ENCODE results near the gene GPD1. TPM values are rescaled to one million over a fixed set of nuclear protein-coding genes. Genes with fewer than 3 reads are reported as not detected.
"Not testable (repeated sequence)": the region's sequence is repeated elsewhere in the genome, so short reads cannot be mapped to it uniquely, and the experiment has no call there.

GPD1 gene
- polyA plus RNA-seq, 4 donors = 47.0 to 70.4 (median 67.1) TPM

- no peak for DNase-seq (ENCODE audit: low read depth in 4 of 4, low spot score in 2 of 4)
Measured at GRCh38 chr12:50073206-50073605, 30.6 kb upstream of the GPD1 start.

GRCh38 chr12:50073712-50074111 lies 30.1 kb upstream of the GPD1 start:
- DNase-seq (ENCODE audit: low read depth in 4 of 4, low spot score in 2 of 4) = no peak

- DNase-seq (ENCODE audit: low read depth in 4 of 4, low spot score in 2 of 4) = peak in 2 of 4 donors; percentile 53 to 66
Measured at GRCh38 chr12:50074936-50075807, 28.6 kb upstream of the GPD1 start.

GRCh38 chr12:50075808-50076170 lies 28.0 kb upstream of the GPD1 start:
- DNase-seq (ENCODE audit: low read depth in 4 of 4, low spot score in 2 of 4) = no peak

GRCh38 chr12:50077099-50077498 lies 26.7 kb upstream of the GPD1 start:
- no peak for DNase-seq (ENCODE audit: low read depth in 4 of 4, low spot score in 2 of 4)

GRCh38 chr12:50078281-50078680 lies 25.5 kb upstream of the GPD1 start:
- no peak for DNase-seq (ENCODE audit: low read depth in 4 of 4, low spot score in 2 of 4)

- DNase-seq (ENCODE audit: low read depth in 4 of 4, low spot score in 2 of 4) = no peak
Measured at GRCh38 chr12:50079771-50080170, 24.0 kb upstream of the GPD1 start.

GRCh38 chr12:50081096-50081808 lies 22.6 kb upstream of the GPD1 start:
- no peak for DNase-seq (ENCODE audit: low read depth in 4 of 4, low spot score in 2 of 4)

- no peak for DNase-seq (ENCODE audit: low read depth in 4 of 4, low spot score in 2 of 4)
Measured at GRCh38 chr12:50082644-50083043, 21.2 kb upstream of the GPD1 start.

- DNase-seq (ENCODE audit: low read depth in 4 of 4, low spot score in 2 of 4) = no peak
Measured at GRCh38 chr12:50083301-50083700, 20.5 kb upstream of the GPD1 start.

GRCh38 chr12:50084409-50084774 lies 19.4 kb upstream of the GPD1 start:
- not testable (repeated sequence) for DNase-seq (ENCODE audit: low read depth in 4 of 4, low spot score in 2 of 4)

GRCh38 chr12:50084775-50085614 lies 18.8 kb upstream of the GPD1 start, which contains the start of gene SMARCD1:
TSS of gene SMARCD1 (plus strand) at chr12:50085342. CDS start at chr12:50085370, 28 bp downstream.
- peak; percentile 64 to 88 (median 84) for DNase-seq (ENCODE audit: low read depth in 4 of 4, low spot score in 2 of 4)

GRCh38 chr12:50085615-50086072 lies 18.2 kb upstream of the GPD1 start:
- no peak for DNase-seq (ENCODE audit: low read depth in 4 of 4, low spot score in 2 of 4)

- no peak for DNase-seq (ENCODE audit: low read depth in 4 of 4, low spot score in 2 of 4)
Measured at GRCh38 chr12:50086148-50086547, 17.7 kb upstream of the GPD1 start.

- no peak for DNase-seq (ENCODE audit: low read depth in 4 of 4, low spot score in 2 of 4)
Measured at GRCh38 chr12:50087151-50087550, 16.7 kb upstream of the GPD1 start.

GRCh38 chr12:50087995-50088394 lies 15.8 kb upstream of the GPD1 start:
- DNase-seq (ENCODE audit: low read depth in 4 of 4, low spot score in 2 of 4) = no peak

GRCh38 chr12:50088577-50089335 lies 15.1 kb upstream of the GPD1 start:
- no peak for DNase-seq (ENCODE audit: low read depth in 4 of 4, low spot score in 2 of 4)

- DNase-seq (ENCODE audit: low read depth in 4 of 4, low spot score in 2 of 4) = no peak
Measured at GRCh38 chr12:50089730-50090129, 14.1 kb upstream of the GPD1 start.

- DNase-seq (ENCODE audit: low read depth in 4 of 4, low spot score in 2 of 4) = no peak
Measured at GRCh38 chr12:50090391-50090790, 13.4 kb upstream of the GPD1 start.

GRCh38 chr12:50097952-50098351 lies 5.9 kb upstream of the GPD1 start:
- DNase-seq (ENCODE audit: low read depth in 4 of 4, low spot score in 2 of 4) = no peak
